ENCODE measurements around the gene NHLRC4. TPM values are rescaled to one million over a fixed set of nuclear protein-coding genes. Genes with fewer than 3 reads are reported as not detected.

The NHLRC4 gene
- total RNA-seq, 1 donor from 2014 or later = 1.0 TPM

- CTCF ChIA-PET = no interaction called here
- DNase-seq = no peak
- POLR2A ChIA-PET = no interaction called here
- TF ChIP-seq, protein P1, sequence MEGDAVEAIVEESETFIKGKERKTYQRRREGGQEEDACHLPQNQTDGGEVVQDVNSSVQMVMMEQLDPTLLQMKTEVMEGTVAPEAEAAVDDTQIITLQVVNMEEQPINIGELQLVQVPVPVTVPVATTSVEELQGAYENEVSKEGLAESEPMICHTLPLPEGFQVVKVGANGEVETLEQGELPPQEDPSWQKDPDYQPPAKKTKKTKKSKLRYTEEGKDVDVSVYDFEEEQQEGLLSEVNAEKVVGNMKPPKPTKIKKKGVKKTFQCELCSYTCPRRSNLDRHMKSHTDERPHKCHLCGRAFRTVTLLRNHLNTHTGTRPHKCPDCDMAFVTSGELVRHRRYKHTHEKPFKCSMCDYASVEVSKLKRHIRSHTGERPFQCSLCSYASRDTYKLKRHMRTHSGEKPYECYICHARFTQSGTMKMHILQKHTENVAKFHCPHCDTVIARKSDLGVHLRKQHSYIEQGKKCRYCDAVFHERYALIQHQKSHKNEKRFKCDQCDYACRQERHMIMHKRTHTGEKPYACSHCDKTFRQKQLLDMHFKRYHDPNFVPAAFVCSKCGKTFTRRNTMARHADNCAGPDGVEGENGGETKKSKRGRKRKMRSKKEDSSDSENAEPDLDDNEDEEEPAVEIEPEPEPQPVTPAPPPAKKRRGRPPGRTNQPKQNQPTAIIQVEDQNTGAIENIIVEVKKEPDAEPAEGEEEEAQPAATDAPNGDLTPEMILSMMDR (IDR thresholded peaks at IDR 0.05) = no peak
- Mint-ChIP-seq H3K4me1 (peaks cover 16% of the 10 kb centered on the region), H3K4me3 (no peak overlapping the region), H3K9me3 (no peaks in the 10 kb centered on the region), H3K27ac (no peak overlapping the region), H3K27me3 (no peaks in the 10 kb centered on the region), H3K36me3 (ENCODE audit: low read depth) (peaks cover 1% of the 10 kb centered on the region)
- ATAC-seq (ENCODE audit: low read depth) = no peak
- intact Hi-C loops (cut with micrococcal nuclease) = no loop called here
These were observed 17.2 kb downstream of the NHLRC4 start for GRCh38 chr16:583815-584591.

GRCh38 chr16:585351-585750 is 18.5 kb downstream of the NHLRC4 start:
- CTCF ChIA-PET = no interaction called here
- POLR2A ChIA-PET = no interaction called here

DNA sequence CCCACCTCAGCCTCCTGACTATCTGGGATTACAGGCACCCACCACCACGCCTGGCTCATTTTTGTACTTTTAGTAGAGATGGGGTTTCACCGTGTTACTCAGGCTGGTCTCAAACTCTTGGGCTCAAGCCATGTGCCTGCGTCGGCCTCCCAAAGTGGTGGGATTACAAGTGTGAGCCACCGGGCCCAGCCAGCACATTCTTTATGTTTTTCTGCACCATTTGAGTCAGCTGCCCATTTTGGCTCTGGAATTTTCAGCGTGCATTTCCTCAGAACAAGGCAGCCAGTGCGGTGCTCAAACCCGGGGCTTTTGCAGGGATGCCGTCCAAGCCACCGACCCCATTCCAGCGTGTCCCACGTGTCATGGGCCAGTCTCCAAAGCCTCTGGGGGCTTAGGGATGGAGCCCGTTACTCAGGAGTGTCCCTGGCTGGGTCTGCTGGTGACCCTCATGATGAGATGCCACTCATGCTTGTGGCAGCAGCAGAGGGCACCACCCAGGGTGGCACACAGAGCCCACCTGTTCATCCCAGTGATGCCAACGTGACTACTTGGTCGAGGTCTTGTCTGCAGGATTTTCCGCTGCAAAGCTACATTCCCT is 19.3 kb downstream of the NHLRC4 start:
- DNase-seq = no peak
- ChIA-PET POLR2A (no interaction called here), CTCF (no interaction called here)
- intact Hi-C loops (cut with micrococcal nuclease) = loop anchor here (5.0 kb wide), 1 partner anchor 184 kb away; the partner anchor contains the start of gene DECR2
- Mint-ChIP-seq H3K9me3 (no peaks in the 10 kb centered on the region), H3K36me3 (ENCODE audit: low read depth) (peaks cover 7% of the 10 kb centered on the region), H3K27me3 (no peaks in the 10 kb centered on the region), H3K4me1 (peaks cover 21% of the 10 kb centered on the region), H3K27ac (no peak overlapping the region), H3K4me3 (no peak overlapping the region)
- TF ChIP-seq, protein P1 (IDR thresholded peaks at IDR 0.05) = no peak
- ATAC-seq (ENCODE audit: low read depth) = no peak

More at GRCh38 chr16:585351-585750, 18.5 kb downstream of the NHLRC4 start:
- TF ChIP-seq, protein P1 (IDR thresholded peaks at IDR 0.05) = no peak
- Mint-ChIP-seq H3K27ac (no peak overlapping the region), H3K27me3 (no peaks in the 10 kb centered on the region), H3K9me3 (no peaks in the 10 kb centered on the region), H3K4me1 (peaks cover 14% of the 10 kb centered on the region), H3K4me3 (no peak overlapping the region), H3K36me3 (ENCODE audit: low read depth) (peaks cover 7% of the 10 kb centered on the region)
- intact Hi-C loops (cut with micrococcal nuclease) = loop anchor here (5.0 kb wide), 1 partner anchor 183 kb away; the partner anchor contains the start of gene DECR2
- ATAC-seq (ENCODE audit: low read depth) = no peak
- no peak for DNase-seq

GRCh38 chr16:586645-587590 is 20.1 kb downstream of the NHLRC4 start:
- H3K4me3 Mint-ChIP-seq = peak overlapping the region; percentile 69
- TF ChIP-seq, protein P1 (IDR thresholded peaks at IDR 0.05) = no peak
- peaks cover 7% of the 10 kb centered on the region for H3K36me3 Mint-ChIP-seq (ENCODE audit: low read depth)
- DNase-seq (peak; percentile 14), ATAC-seq (ENCODE audit: low read depth) (no peak)
- peak overlapping the region; percentile 46 for H3K27ac Mint-ChIP-seq
- intact Hi-C loops (cut with micrococcal nuclease) = loop anchor here (5.0 kb wide), 1 partner anchor 185 kb away; the partner anchor contains the start of gene DECR2
- CTCF ChIA-PET = no interaction called here
- H3K4me1 Mint-ChIP-seq = peaks cover 25% of the 10 kb centered on the region
- POLR2A ChIA-PET = interaction anchor here (1.0 to 2.3 kb wide), 2 partner anchors 50 to 81 kb away, joined by 3 to 14 read pairs; partner anchors contain the start of genes METTL26 and RHOT2
- H3K27me3 Mint-ChIP-seq = no peaks in the 10 kb centered on the region
- no peaks in the 10 kb centered on the region for H3K9me3 Mint-ChIP-seq

All from activated B cell treated with CpG ODN at 0.5 μM for 24 hours (primary cell).